ENCODE results near the gene ARHGAP33. TPM values are rescaled to one million over a fixed set of nuclear protein-coding genes. Genes with fewer than 3 reads are reported as not detected.

ARHGAP33 gene
- total and polyA plus RNA-seq, 2 donors (not counting 3 experiments of a cell fraction or from before 2014, with no cell fraction given) = 11.0 to 18.4 TPM

Other genes starting within 250 kb of the ARHGAP33 start
- not detected in 2 replicates for gene SBSN, start 247.3 kb upstream of the ARHGAP33 start, total RNA-seq
- not detected in 2 replicates for gene SBSN, start 247.3 kb upstream of the ARHGAP33 start, polyA plus RNA-seq
- gene GAPDHS, start 242.1 kb upstream of the ARHGAP33 start, total RNA-seq = not detected in 2 replicates
- not detected in 2 replicates for gene GAPDHS, start 242.1 kb upstream of the ARHGAP33 start, polyA plus RNA-seq
- 75.8 and 76.1 TPM in 2 replicates for gene TMEM147, start 229.9 kb upstream of the ARHGAP33 start, total RNA-seq
- gene TMEM147, start 229.9 kb upstream of the ARHGAP33 start, polyA plus RNA-seq = 214 and 246 TPM in 2 replicates
- not detected in 2 replicates for gene ATP4A, start 211.9 kb upstream of the ARHGAP33 start, total RNA-seq
- not detected in 2 replicates for gene ATP4A, start 211.9 kb upstream of the ARHGAP33 start, polyA plus RNA-seq
- not detected in 2 replicates for gene PMIS2, start 189.4 kb upstream of the ARHGAP33 start, total RNA-seq
- gene PMIS2, start 189.4 kb upstream of the ARHGAP33 start, polyA plus RNA-seq = not detected in 2 replicates
- gene HAUS5, start 162.8 kb upstream of the ARHGAP33 start, total RNA-seq = 17.5 and 19.0 TPM in 2 replicates
- 8.9 and 9.2 TPM in 2 replicates for gene HAUS5, start 162.8 kb upstream of the ARHGAP33 start, polyA plus RNA-seq
- 97.3 and 99.2 TPM in 2 replicates for gene RBM42, start 146.5 kb upstream of the ARHGAP33 start, total RNA-seq
- 78.3 and 81.4 TPM in 2 replicates for gene RBM42, start 146.5 kb upstream of the ARHGAP33 start, polyA plus RNA-seq
- gene ETV2, start 133.8 kb upstream of the ARHGAP33 start, total RNA-seq = 0.95 and 1.5 TPM in 2 replicates
- gene ETV2, start 133.8 kb upstream of the ARHGAP33 start, polyA plus RNA-seq = 1.0 and 2.1 TPM in 2 replicates
- 300 and 327 TPM in 2 replicates for gene COX6B1, start 127.2 kb upstream of the ARHGAP33 start, total RNA-seq
- 692 and 759 TPM in 2 replicates for gene COX6B1, start 127.2 kb upstream of the ARHGAP33 start, polyA plus RNA-seq
- not detected in 2 replicates for gene UPK1A, start 109.0 kb upstream of the ARHGAP33 start, total RNA-seq
- gene UPK1A, start 109.0 kb upstream of the ARHGAP33 start, polyA plus RNA-seq = 0.13 TPM in 1 of 2 replicates, not detected in the other
- gene ZBTB32, start 71.0 kb upstream of the ARHGAP33 start, total RNA-seq = not detected in 2 replicates
- gene ZBTB32, start 71.0 kb upstream of the ARHGAP33 start, polyA plus RNA-seq = not detected in 2 replicates
- gene KMT2B, start 57.6 kb upstream of the ARHGAP33 start, total RNA-seq = 37.2 and 40.0 TPM in 2 replicates
- 28.4 and 30.1 TPM in 2 replicates for gene KMT2B, start 57.6 kb upstream of the ARHGAP33 start, polyA plus RNA-seq
- gene IGFLR1, start 33.1 kb upstream of the ARHGAP33 start, total RNA-seq = 2.6 and 3.4 TPM in 2 replicates
- gene IGFLR1, start 33.1 kb upstream of the ARHGAP33 start, polyA plus RNA-seq = 7.6 and 11.8 TPM in 2 replicates
- gene U2AF1L4, start 30.1 kb upstream of the ARHGAP33 start, total RNA-seq = 5.6 and 10.5 TPM in 2 replicates
- gene U2AF1L4, start 30.1 kb upstream of the ARHGAP33 start, polyA plus RNA-seq = 13.5 and 15.0 TPM in 2 replicates
- 65.6 and 70.1 TPM in 2 replicates for gene PSENEN, start 29.9 kb upstream of the ARHGAP33 start, total RNA-seq
- 60.0 and 86.8 TPM in 2 replicates for gene PSENEN, start 29.9 kb upstream of the ARHGAP33 start, polyA plus RNA-seq
- 11.3 and 15.5 TPM in 2 replicates for gene LIN37, start 27.0 kb upstream of the ARHGAP33 start, total RNA-seq
- gene LIN37, start 27.0 kb upstream of the ARHGAP33 start, polyA plus RNA-seq = 21.4 and 21.9 TPM in 2 replicates
- 2.7 and 6.2 TPM in 2 replicates for gene HSPB6, start 18.5 kb upstream of the ARHGAP33 start, total RNA-seq
- gene HSPB6, start 18.5 kb upstream of the ARHGAP33 start, polyA plus RNA-seq = 2.3 and 3.4 TPM in 2 replicates
- gene PROSER3, start 17.4 kb upstream of the ARHGAP33 start, total RNA-seq = 28.3 and 32.1 TPM in 2 replicates
- 18.3 and 19.5 TPM in 2 replicates for gene PROSER3, start 17.4 kb upstream of the ARHGAP33 start, polyA plus RNA-seq
- gene PRODH2, start 37.3 kb downstream of the ARHGAP33 start, total RNA-seq = not detected in 2 replicates
- not detected in 2 replicates for gene PRODH2, start 37.3 kb downstream of the ARHGAP33 start, polyA plus RNA-seq
- gene NPHS1, start 76.9 kb downstream of the ARHGAP33 start, total RNA-seq = not detected in 2 replicates
- not detected in 2 replicates for gene NPHS1, start 76.9 kb downstream of the ARHGAP33 start, polyA plus RNA-seq
- not detected in 2 replicates for gene KIRREL2, start 81.3 kb downstream of the ARHGAP33 start, total RNA-seq
- gene KIRREL2, start 81.3 kb downstream of the ARHGAP33 start, polyA plus RNA-seq = not detected in 2 replicates
- gene APLP1, start 93.0 kb downstream of the ARHGAP33 start, total RNA-seq = 6.2 and 9.0 TPM in 2 replicates
- 13.0 and 15.1 TPM in 2 replicates for gene APLP1, start 93.0 kb downstream of the ARHGAP33 start, polyA plus RNA-seq
- 7.6 and 8.7 TPM in 2 replicates for gene NFKBID, start 125.0 kb downstream of the ARHGAP33 start, total RNA-seq
- 5.5 and 6.7 TPM in 2 replicates for gene NFKBID, start 125.0 kb downstream of the ARHGAP33 start, polyA plus RNA-seq
- not detected in 2 replicates for gene HCST, start 127.0 kb downstream of the ARHGAP33 start, total RNA-seq
- not detected in 2 replicates for gene HCST, start 127.0 kb downstream of the ARHGAP33 start, polyA plus RNA-seq
- not detected in 2 replicates for gene TYROBP, start 132.7 kb downstream of the ARHGAP33 start, total RNA-seq
- not detected in 2 replicates for gene TYROBP, start 132.7 kb downstream of the ARHGAP33 start, polyA plus RNA-seq
- gene LRFN3, start 160.8 kb downstream of the ARHGAP33 start, total RNA-seq = 15.9 and 17.3 TPM in 2 replicates
- 4.1 and 5.8 TPM in 2 replicates for gene LRFN3, start 160.8 kb downstream of the ARHGAP33 start, polyA plus RNA-seq
- gene SDHAF1, start 219.6 kb downstream of the ARHGAP33 start, total RNA-seq = 8.4 and 10.3 TPM in 2 replicates
- gene SDHAF1, start 219.6 kb downstream of the ARHGAP33 start, polyA plus RNA-seq = 16.2 and 16.5 TPM in 2 replicates
- 0.62 and 1.3 TPM in 2 replicates for gene SYNE4, start 233.2 kb downstream of the ARHGAP33 start, total RNA-seq
- 0.38 and 0.46 TPM in 2 replicates for gene SYNE4, start 233.2 kb downstream of the ARHGAP33 start, polyA plus RNA-seq
- gene ALKBH6, start 238.6 kb downstream of the ARHGAP33 start, total RNA-seq = 17.3 and 21.4 TPM in 2 replicates
- gene ALKBH6, start 238.6 kb downstream of the ARHGAP33 start, polyA plus RNA-seq = 26.7 and 33.2 TPM in 2 replicates

Measured in endothelial cell of umbilical vein (primary cell).